ENCODE results near the gene PPIL1. TPM values are rescaled to one million over a fixed set of nuclear protein-coding genes. Genes with fewer than 3 reads are reported as not detected.

Gene PPIL1
- total and polyA plus RNA-seq, 2 experiments from 2014 or later = 51.7 to 53.0 TPM

GRCh38 chr6:36917541-36918193 is 43.1 kb upstream of the PPIL1 start:
- TF ChIP-seq EZH2 (IDR thresholded peaks at IDR 0.05; ENCODE audit: borderline replicate concordance) = no peak
- TF ChIP-seq EZH2phosphoT487 (IDR thresholded peaks at IDR 0.05; ENCODE audit: low read depth, severe bottlenecking, unreplicated experiment) = no peak
- TF ChIP-seq CTCF (IDR thresholded peaks at IDR 0.05; ENCODE audit: poor library complexity) = no peak
- H3K9me3 ChIP-seq (ENCODE audit: low read depth) = no peaks in the 10 kb centered on the region
- no peaks in the 10 kb centered on the region for H3K9me2 ChIP-seq (replicated peaks; ENCODE audit: insufficient read depth)
- peak overlapping the region; percentile 93 for H3K27ac ChIP-seq
- H2AFZ ChIP-seq = no peak overlapping the region
- H3K79me2 ChIP-seq = no peaks in the 10 kb centered on the region
- peaks cover 45% of the 10 kb centered on the region for H3K4me1 ChIP-seq (ENCODE audit: insufficient read depth)
- H3K27me3 ChIP-seq = no peaks in the 10 kb centered on the region
- 65% methylated on average over 10 of the region's 10 CpGs for WGBS (ENCODE audit: low lambda C conversion rate, missing lambda C conversion rate)
- DNase-seq (ENCODE audit: low spot score) = peak; percentile 25
- peak overlapping the region; percentile 0 for H3K4me2 ChIP-seq
- H3K36me3 ChIP-seq (replicated peaks; ENCODE audit: insufficient read depth, low read depth) = no peaks in the 10 kb centered on the region
- no peak overlapping the region for H3K4me3 ChIP-seq
- H4K20me1 ChIP-seq (ENCODE audit: insufficient read depth, poor library complexity, severe bottlenecking) = no peaks in the 10 kb centered on the region

- Histone ChIP-seq H2AFZ (no peak overlapping the region), H3K4me2 (no peak overlapping the region), H3K27ac (peak overlapping the region; percentile 93), H4K20me1 (ENCODE audit: insufficient read depth, poor library complexity, severe bottlenecking) (no peaks in the 10 kb centered on the region), H3K4me1 (ENCODE audit: insufficient read depth) (peaks cover 45% of the 10 kb centered on the region), H3K27me3 (no peaks in the 10 kb centered on the region), H3K36me3 (replicated peaks; ENCODE audit: insufficient read depth, low read depth) (no peaks in the 10 kb centered on the region), H3K79me2 (no peaks in the 10 kb centered on the region), H3K9me2 (replicated peaks; ENCODE audit: insufficient read depth) (no peaks in the 10 kb centered on the region), H3K4me3 (no peak overlapping the region), H3K9me3 (ENCODE audit: low read depth) (no peaks in the 10 kb centered on the region)
- no peak for DNase-seq (ENCODE audit: low spot score)
- TF ChIP-seq EZH2phosphoT487 (IDR thresholded peaks at IDR 0.05; ENCODE audit: low read depth, severe bottlenecking, unreplicated experiment) (no peak), EZH2 (IDR thresholded peaks at IDR 0.05; ENCODE audit: borderline replicate concordance) (no peak), CTCF (IDR thresholded peaks at IDR 0.05; ENCODE audit: poor library complexity) (no peak)
- WGBS (ENCODE audit: low lambda C conversion rate, missing lambda C conversion rate) = 89% methylated on average over 2 of the region's 2 CpGs
These were observed 41.5 kb upstream of the PPIL1 start for GRCh38 chr6:36916126-36916525.

- no peak for TF ChIP-seq EZH2phosphoT487 (IDR thresholded peaks at IDR 0.05; ENCODE audit: low read depth, severe bottlenecking, unreplicated experiment)
- no peak for TF ChIP-seq EZH2 (IDR thresholded peaks at IDR 0.05; ENCODE audit: borderline replicate concordance)
- TF ChIP-seq CTCF (IDR thresholded peaks at IDR 0.05; ENCODE audit: poor library complexity) = no peak
- Histone ChIP-seq H3K4me1 (ENCODE audit: insufficient read depth) (peaks cover 45% of the 10 kb centered on the region), H2AFZ (no peak overlapping the region), H3K27ac (peak overlapping the region; percentile 93), H3K79me2 (no peaks in the 10 kb centered on the region), H4K20me1 (ENCODE audit: insufficient read depth, poor library complexity, severe bottlenecking) (no peaks in the 10 kb centered on the region), H3K4me3 (no peak overlapping the region), H3K9me2 (replicated peaks; ENCODE audit: insufficient read depth) (no peaks in the 10 kb centered on the region), H3K36me3 (replicated peaks; ENCODE audit: insufficient read depth, low read depth) (no peaks in the 10 kb centered on the region), H3K27me3 (no peaks in the 10 kb centered on the region), H3K4me2 (no peak overlapping the region), H3K9me3 (ENCODE audit: low read depth) (no peaks in the 10 kb centered on the region)
- DNase-seq (ENCODE audit: low spot score) = no peak
- 95% methylated on average over 4 of the region's 4 CpGs for WGBS (ENCODE audit: low lambda C conversion rate, missing lambda C conversion rate)
These were observed 41.0 kb upstream of the PPIL1 start for GRCh38 chr6:36915599-36915998.

All from hepatocyte (in vitro differentiated cells).